HepG2 (cell line): ENCODE results near the gene HYDIN. TPM values are rescaled to one million over a fixed set of nuclear protein-coding genes. Genes with fewer than 3 reads are reported as not detected.
A peak's percentile ranks its signal among the peaks of the same experiment; 100 is the strongest.

ENCODE experiments used
- ARHGAP35 ChIP-seq: sonication (generic); formaldehyde crosslinking; IDR thresholded peaks from 2 replicates; pipeline ENCODE4 v1.9.0; 2022; ENCODE audit warnings: mild to moderate bottlenecking, inconsistent platforms, moderate library complexity, missing genetic modification reagents, borderline replicate concordance
- ARID5B ChIP-seq: IDR thresholded peaks from 2 replicates; pipeline ENCODE4 v1.4.0; 2020; ENCODE audit warnings: mild to moderate bottlenecking, missing genetic modification reagents
- ATF2 ChIP-seq: sonication (generic); formaldehyde crosslinking; IDR thresholded peaks from 2 replicates; pipeline ENCODE4 v1.4.0; 2020; ENCODE audit warnings: missing genetic modification reagents
- BHLHE40 ChIP-seq: IDR thresholded peaks from 2 replicates; pipeline ENCODE4 v1.6.1; 2011; ENCODE audit warnings: low read length, improper control_type of control experiment
- DPF2 ChIP-seq: sonication (generic); formaldehyde crosslinking; IDR thresholded peaks from 2 replicates; pipeline ENCODE4 v1.4.0; 2020; ENCODE audit warnings: mild to moderate bottlenecking, low read depth, missing genetic modification reagents, borderline replicate concordance
- EP300 ChIP-seq, 3 experiments: sonication (generic) in 1 of 3; formaldehyde crosslinking in 1 of 3; IDR thresholded peaks; 2 replicates each; pipeline versions ENCODE4 v1.5.1 to v1.6.1; 2011 to 2020; ENCODE audit warnings: low read depth in 2 of 3, low read length in 2 of 3, borderline replicate concordance in 1 of 3, improper control_type of control experiment in 1 of 3, mild to moderate bottlenecking in 1 of 3, missing genetic modification reagents in 1 of 3, moderate library complexity in 1 of 3
- HMGA1 ChIP-seq: sonication (generic); formaldehyde crosslinking; conservative IDR thresholded peaks from 2 replicates; pipeline ENCODE4 v1.4.0; 2020; ENCODE audit warnings: missing genetic modification reagents
- HNF1B ChIP-seq: sonication (generic); formaldehyde crosslinking; IDR thresholded peaks from 2 replicates; pipeline ENCODE4 v1.5.1; 2020; ENCODE audit warnings: mild to moderate bottlenecking, moderate library complexity, missing genetic modification reagents
- ISX ChIP-seq: sonication (generic); formaldehyde crosslinking; conservative IDR thresholded peaks from 2 replicates; pipeline ENCODE4 v1.5.0; 2020; ENCODE audit warnings: missing genetic modification reagents
- KLF6 ChIP-seq: IDR thresholded peaks from 2 replicates; pipeline ENCODE4 v1.8.0; 2016; ENCODE audit warnings: missing biosample characterization, missing genetic modification reagents
- MATR3 ChIP-seq: sonication (generic); formaldehyde crosslinking; IDR thresholded peaks from 2 replicates; pipeline ENCODE4 v1.4.0; 2020; ENCODE audit warnings: missing genetic modification reagents
- NR3C1 ChIP-seq: sonication (generic); formaldehyde crosslinking; IDR thresholded peaks from 2 replicates; pipeline ENCODE4 v1.4.0; 2020; ENCODE audit warnings: missing genetic modification reagents
- POLR2G ChIP-seq: fragments of 200-400 bp; formaldehyde crosslinking; IDR thresholded peaks from 2 replicates; pipeline ENCODE4 v1.6.1; 2018; ENCODE audit warnings: mild to moderate bottlenecking, low read depth, low read length, moderate library complexity
- YY1 ChIP-seq: IDR thresholded peaks from 2 replicates; pipeline ENCODE4 v1.6.1; 2011; ENCODE audit warnings: low read length, low read depth, moderate library complexity, mild to moderate bottlenecking; ENCODE audit not compliant: insufficient read depth, insufficient replicate concordance
- ZBTB25 ChIP-seq: IDR thresholded peaks from 2 replicates; pipeline ENCODE4 v1.6.1; 2018; ENCODE audit warnings: missing genetic modification reagents
- ZMYM4 ChIP-seq: sonication (generic); formaldehyde crosslinking; IDR thresholded peaks from 2 replicates; pipeline ENCODE4 v1.8.1; 2023; ENCODE audit warnings: mild to moderate bottlenecking, missing genetic modification reagents
- ZNF512 ChIP-seq: sonication (generic); formaldehyde crosslinking; IDR thresholded peaks from 2 replicates; pipeline ENCODE4 v1.4.0; 2020; ENCODE audit warnings: mild to moderate bottlenecking, missing genetic modification reagents
- polyA plus RNA-seq, 8 experiments: library from polyadenylated mRNA; depleted of rRNA in 3 of 8; stranded (reverse) in 7 of 8; unstranded in 1 of 8; fragments of >200 nt; fragmentation: Illumina TruSeq in 4 of 8; extraction: Trizol in 4 of 8; gene quantifications; 2 replicates each; pipeline versions ENCODE4 v1.2.1 to v1.2.3, GENCODE V29; 2011 to 2016; ENCODE audit warnings: low read depth in 4 of 8, missing spikeins in 1 of 8, mixed read lengths in 1 of 8; ENCODE audit not compliant: insufficient read depth in 1 of 8
- total RNA-seq, 5 experiments: library from RNA; depleted of rRNA; stranded (reverse); fragments of >200 nt; fragmentation: Illumina TruSeq; extraction: Trizol; gene quantifications; 2 replicates each; pipeline ENCODE4 v1.2.3, GENCODE V29; 2016; ENCODE audit warnings: low read depth in 1 of 5

The HYDIN gene
- total and polyA plus RNA-seq, 2 of the 13 experiments (the other 11 are each of a cell fraction or from before 2014, with no cell fraction given): not detected

- TF ChIP-seq POLR2G (peak; percentile 91), HMGA1 (CRISPR knock-in tag) (no peak), HNF1B (CRISPR knock-in tag) (no peak; the same call in 1 of the 2 replicates), MATR3 (CRISPR knock-in tag) (no peak), ARHGAP35 (CRISPR knock-in tag) (no peak), KLF6 (CRISPR knock-in tag) (peak; percentile 20; the same call in 1 of the 2 replicates), ISX (no peak), ZNF512 (CRISPR knock-in tag) (no peak), EP300 (IDR thresholded peaks at IDR 0.05; ENCODE audit: low read depth in 2 of 2, low read length in 2 of 2) (no peak), EP300 (CRISPR knock-in tag; IDR thresholded peaks at IDR 0.05; ENCODE audit: borderline replicate concordance) (no peak), BHLHE40 (peak; percentile 94), NR3C1 (CRISPR knock-in tag) (no peak), DPF2 (CRISPR knock-in tag) (no peak), YY1 (peak; percentile 99), ZMYM4 (CRISPR knock-in tag) (peak; percentile 94), ARID5B (CRISPR knock-in tag) (peak; percentile 58), ZBTB25 (CRISPR knock-in tag) (no peak), ATF2 (CRISPR knock-in tag) (peak; percentile 60)
Measured at GRCh38 chr16:70800781-70801480, 429.6 kb downstream of the HYDIN start, which contains the start of gene VAC14 (continued).
